RWPE2 (cell line): Measurements from ENCODE around the gene ZNF71.
A peak's percentile ranks its signal among the peaks of the same experiment; 100 is the strongest.

Experiments
- ATAC-seq: fragments of 200-7000 bp; cut with Tn5 transposase; 3 replicates; pipeline ENCODE4 v1.9.1; 2021; ENCODE audit warnings: low read depth
- DNase-seq: peaks from one replicate; pipeline ENCODE4 v3.0.0-alpha.2; 2020; ENCODE audit warnings: low spot score
- H3K27ac ChIP-seq: fragments of 450-650 bp; 2 replicates; pipeline ENCODE4 v1.5.1; 2017; ENCODE audit warnings: mild to moderate bottlenecking; ENCODE audit not compliant: poor library complexity, severe bottlenecking
- H3K27me3 ChIP-seq: fragments of 250-450 bp; sonication (Bioruptor Pico); 2 replicates; pipeline ENCODE4 v1.5.1; 2021; ENCODE audit warnings: mild to moderate bottlenecking, moderate library complexity; ENCODE audit not compliant: insufficient read depth, poor library complexity, severe bottlenecking
- H3K36me3 ChIP-seq: fragments of 250-450 bp; sonication (Bioruptor Pico); 2 replicates; pipeline ENCODE4 v1.5.1; 2020; ENCODE audit warnings: low read depth, mild to moderate bottlenecking, moderate library complexity
- H3K4me1 ChIP-seq: fragments of 250-450 bp; sonication (Bioruptor Pico); 2 replicates; pipeline ENCODE4 v1.5.1; 2021; ENCODE audit warnings: mild to moderate bottlenecking, moderate library complexity; ENCODE audit not compliant: insufficient read depth, poor library complexity, severe bottlenecking
- H3K4me3 ChIP-seq: fragments of 250-450 bp; sonication (Bioruptor Pico); 2 replicates; pipeline ENCODE4 v1.5.1; 2021; ENCODE audit warnings: mild to moderate bottlenecking, moderate library complexity; ENCODE audit not compliant: severe bottlenecking
- H3K9me3 ChIP-seq: fragments of 250-450 bp; sonication (Bioruptor Pico); 2 replicates; pipeline ENCODE4 v1.5.1; 2021; ENCODE audit warnings: mild to moderate bottlenecking, moderate library complexity; ENCODE audit not compliant: severe bottlenecking
- TF ChIP-seq, protein P1 (sequence below): fragments of 450-650 bp; IDR thresholded peaks from one replicate; pipeline ENCODE4 v1.5.1; 2017; ENCODE audit warnings: mild to moderate bottlenecking, moderate library complexity; ENCODE audit not compliant: poor library complexity, severe bottlenecking

The ZNF71 gene

GRCh38 chr19:56594783-56595547 is at the start of gene ZNF71:
Gene ZNF71, plus strand, starts transcription at chr19:56595302. Its CDS starts 6,257 bp downstream, at chr19:56601559.
- Histone ChIP-seq H3K27me3 (no peaks in the 10 kb centered on the region), H3K4me3 (peak within 1 kb of the TSS; percentile 75), H3K9me3 (peaks cover 1% of the 10 kb centered on the region), H3K27ac (no peak within 1 kb of the TSS), H3K4me1 (no peaks in the 10 kb centered on the region), H3K36me3 (peaks cover 10% of the 10 kb centered on the region)
- DNase-seq (peak; percentile 81), ATAC-seq (peak; percentile 95)
- TF ChIP-seq, protein P1, sequence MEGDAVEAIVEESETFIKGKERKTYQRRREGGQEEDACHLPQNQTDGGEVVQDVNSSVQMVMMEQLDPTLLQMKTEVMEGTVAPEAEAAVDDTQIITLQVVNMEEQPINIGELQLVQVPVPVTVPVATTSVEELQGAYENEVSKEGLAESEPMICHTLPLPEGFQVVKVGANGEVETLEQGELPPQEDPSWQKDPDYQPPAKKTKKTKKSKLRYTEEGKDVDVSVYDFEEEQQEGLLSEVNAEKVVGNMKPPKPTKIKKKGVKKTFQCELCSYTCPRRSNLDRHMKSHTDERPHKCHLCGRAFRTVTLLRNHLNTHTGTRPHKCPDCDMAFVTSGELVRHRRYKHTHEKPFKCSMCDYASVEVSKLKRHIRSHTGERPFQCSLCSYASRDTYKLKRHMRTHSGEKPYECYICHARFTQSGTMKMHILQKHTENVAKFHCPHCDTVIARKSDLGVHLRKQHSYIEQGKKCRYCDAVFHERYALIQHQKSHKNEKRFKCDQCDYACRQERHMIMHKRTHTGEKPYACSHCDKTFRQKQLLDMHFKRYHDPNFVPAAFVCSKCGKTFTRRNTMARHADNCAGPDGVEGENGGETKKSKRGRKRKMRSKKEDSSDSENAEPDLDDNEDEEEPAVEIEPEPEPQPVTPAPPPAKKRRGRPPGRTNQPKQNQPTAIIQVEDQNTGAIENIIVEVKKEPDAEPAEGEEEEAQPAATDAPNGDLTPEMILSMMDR = no peak

GRCh38 chr19:56547535-56547934 is 47.6 kb upstream of the ZNF71 start:
- DNase-seq = no peak
- H3K9me3 ChIP-seq = peaks cover 23% of the 10 kb centered on the region
- ATAC-seq = no peak
- peaks cover 43% of the 10 kb centered on the region for H3K36me3 ChIP-seq
- H3K27me3 ChIP-seq = no peaks in the 10 kb centered on the region
- TF ChIP-seq, protein P1 = no peak
- no peak overlapping the region for H3K4me3 ChIP-seq
- no peaks in the 10 kb centered on the region for H3K4me1 ChIP-seq
- no peak overlapping the region for H3K27ac ChIP-seq

- Histone ChIP-seq H3K9me3 (peaks cover 20% of the 10 kb centered on the region), H3K27ac (no peak overlapping the region), H3K36me3 (peaks cover 28% of the 10 kb centered on the region), H3K4me3 (no peak overlapping the region), H3K27me3 (no peaks in the 10 kb centered on the region), H3K4me1 (no peaks in the 10 kb centered on the region)
- TF ChIP-seq, protein P1 = no peak
- no peak for DNase-seq
- ATAC-seq = no peak
These were observed 40.7 kb upstream of the ZNF71 start for GRCh38 chr19:56554272-56554869.

GRCh38 chr19:56562766-56563165 is 32.3 kb upstream of the ZNF71 start:
- no peaks in the 10 kb centered on the region for H3K4me1 ChIP-seq
- no peak overlapping the region for H3K4me3 ChIP-seq
- ATAC-seq = no peak
- 0 out of 2 replicates have a peak, but pooled peaks cover 3% of the 10 kb centered on the region for H3K36me3 ChIP-seq
- H3K27me3 ChIP-seq = no peaks in the 10 kb centered on the region
- DNase-seq = no peak
- TF ChIP-seq, protein P1 = no peak
- H3K9me3 ChIP-seq = peaks cover 21% of the 10 kb centered on the region
- H3K27ac ChIP-seq = no peak overlapping the region

GRCh38 chr19:56566904-56567273 is 28.2 kb upstream of the ZNF71 start:
- TF ChIP-seq, protein P1 = no peak
- H3K36me3 ChIP-seq = peaks cover 16% of the 10 kb centered on the region
- H3K27me3 ChIP-seq = no peaks in the 10 kb centered on the region
- DNase-seq (no peak), ATAC-seq (peak; percentile 53)
- H3K9me3 ChIP-seq = peaks cover 30% of the 10 kb centered on the region
- peak overlapping the region; percentile 70 for H3K4me3 ChIP-seq
- peak overlapping the region; percentile 38 for H3K27ac ChIP-seq
- no peaks in the 10 kb centered on the region for H3K4me1 ChIP-seq
